Measurements from ENCODE around the gene NSMF. TPM values are rescaled to one million over a fixed set of nuclear protein-coding genes. Genes with fewer than 3 reads are reported as not detected.
A peak's percentile ranks its signal among the peaks of the same experiment; 100 is the strongest.

NSMF gene
- total and polyA plus RNA-seq, 8 donors: 11.7 to 84.9 (median 41.6) TPM

- no peaks in the 10 kb centered on the region for H3K9me3 ChIP-seq
- H3K36me3 ChIP-seq: peaks cover 10 to 41% (median 33%) of the 10 kb centered on the region in 4 donors
- H3K27ac ChIP-seq: peak overlapping the region; percentile 85 to 92 (median 85)
- no peaks in the 10 kb centered on the region for H3K27me3 ChIP-seq
- WGBS, 5 donors: 51 to 64% (median 57%) methylated on average over 25 to 30 of the region's 30 CpGs
- TF ChIP-seq POLR2AphosphoS5 (IDR thresholded peaks at IDR 0.05): peak in 2 of 3 donors; percentile 13 to 49
- TF ChIP-seq POLR2A (IDR thresholded peaks at IDR 0.05): no peak
- peak; percentile 71 to 82 for DNase-seq
- H3K4me1 ChIP-seq: peaks cover 34 to 62% (median 54%) of the 10 kb centered on the region in 4 donors
- H3K4me3 ChIP-seq: peak overlapping the region; percentile 38 to 56 (median 49)
- intact Hi-C loops (cut with DNase I; ENCODE audit: low total_unique reads): no loop called here
Measured at GRCh38 chr9:137454597-137455358, 4.4 kb downstream of the NSMF start.

DNA sequence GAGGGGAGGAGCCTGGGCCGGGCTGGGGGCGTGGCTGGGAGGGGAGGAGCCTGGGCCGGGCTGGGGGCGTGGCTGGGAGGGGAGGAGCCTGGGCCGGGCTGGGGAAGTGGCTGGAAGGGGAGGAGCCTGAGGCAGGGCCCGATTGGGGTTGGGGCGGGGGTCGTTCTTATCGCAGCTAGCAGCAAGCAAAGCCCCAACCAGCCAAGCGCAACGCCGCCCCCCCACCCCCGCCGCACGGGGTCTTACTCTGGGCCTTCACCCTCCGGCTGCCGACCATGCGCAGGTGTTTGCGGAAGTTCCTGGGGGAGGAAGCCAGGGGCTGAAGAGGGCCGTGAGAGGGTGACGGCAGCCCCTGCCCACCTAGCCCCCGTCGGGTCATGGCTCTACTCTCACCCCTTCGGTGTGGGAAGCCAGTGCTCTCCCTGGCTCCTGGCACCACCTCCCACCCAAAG lies 5.0 kb downstream of the NSMF start:
- Histone ChIP-seq H3K4me3 (peak overlapping the region; percentile 38 to 56 (median 49)), H3K9me3 (no peaks in the 10 kb centered on the region), H3K36me3 (peaks cover 12 to 48% (median 39%) of the 10 kb centered on the region in 4 donors), H3K4me1 (peaks cover 30 to 57% (median 48%) of the 10 kb centered on the region in 4 donors), H3K27ac (peak overlapping the region; percentile 85 to 92 (median 85)), H3K27me3 (no peaks in the 10 kb centered on the region)
- DNase-seq: peak; percentile 66 to 85
- WGBS, 5 donors: 4 to 13% (median 9%) methylated on average over 15 to 23 of the region's 24 CpGs
- TF ChIP-seq POLR2A (IDR thresholded peaks at IDR 0.05) (no peak), CTCF (IDR thresholded peaks at IDR 0.05) (no peak), POLR2AphosphoS5 (IDR thresholded peaks at IDR 0.05) (no peak), EP300 (IDR thresholded peaks at IDR 0.05) (no peak)
- intact Hi-C loops (cut with DNase I; ENCODE audit: low total_unique reads): no loop called here

- no peak for TF ChIP-seq POLR2A (IDR thresholded peaks at IDR 0.05)
- no peak for TF ChIP-seq EP300 (IDR thresholded peaks at IDR 0.05)
- TF ChIP-seq POLR2AphosphoS5 (IDR thresholded peaks at IDR 0.05): no peak
- TF ChIP-seq CTCF (IDR thresholded peaks at IDR 0.05): no peak
- no peaks in the 10 kb centered on the region for H3K9me3 ChIP-seq
- peaks cover 17 to 53% (median 44%) of the 10 kb centered on the region in 4 donors for H3K36me3 ChIP-seq
- intact Hi-C loops (cut with DNase I; ENCODE audit: low total_unique reads): no loop called here
- DNase-seq: peak; percentile 82 to 93
- H3K4me3 ChIP-seq: peak overlapping the region; percentile 38 to 50 (median 40)
- peaks cover 30 to 56% (median 46%) of the 10 kb centered on the region in 4 donors for H3K4me1 ChIP-seq
- 9 to 15% (median 14%) methylated on average over 15 to 25 of the region's 25 CpGs for WGBS, 5 donors
- peak overlapping the region in 4 of 5 donors; percentile 46 to 85 (median 48) for H3K27ac ChIP-seq
- H3K27me3 ChIP-seq: no peaks in the 10 kb centered on the region
Measured at GRCh38 chr9:137453643-137454081, 5.5 kb downstream of the NSMF start.

- peak overlapping the region in 3 of 5 donors; percentile 46 to 49 (median 46) for H3K27ac ChIP-seq
- H3K36me3 ChIP-seq: peaks cover 20 to 59% (median 49%) of the 10 kb centered on the region in 4 donors
- DNase-seq: no peak
- intact Hi-C loops (cut with DNase I; ENCODE audit: low total_unique reads): no loop called here
- WGBS, 5 donors: 77 to 97% (median 80%) methylated on average over 10 to 43 of the region's 43 CpGs
- H3K4me1 ChIP-seq: peaks cover 24 to 49% (median 40%) of the 10 kb centered on the region in 4 donors
- no peaks in the 10 kb centered on the region for H3K9me3 ChIP-seq
- TF ChIP-seq POLR2AphosphoS5 (IDR thresholded peaks at IDR 0.05): no peak
- no peak for TF ChIP-seq EP300 (IDR thresholded peaks at IDR 0.05)
- H3K4me3 ChIP-seq: peak overlapping the region; percentile 38 to 50 (median 40)
- H3K27me3 ChIP-seq: no peaks in the 10 kb centered on the region
Measured at GRCh38 chr9:137452761-137453642, 6.1 kb downstream of the NSMF start.

Measured in stomach (tissue), 9 donors.